CD14-positive monocyte (primary cell): ENCODE measurements around the gene MCC. TPM values are rescaled to one million over a fixed set of nuclear protein-coding genes. Genes with fewer than 3 reads are reported as not detected.

Source experiments
- DNase-seq, 3 donors: peaks; one replicate each; pipeline ENCODE4 v3.0.0-alpha.2; 2011 to 2022
- H2AFZ ChIP-seq: 2 replicates; pipeline ENCODE4 v1.6.0; 2012; ENCODE audit warnings: mild to moderate bottlenecking, low read depth, low read length, inconsistent platforms; ENCODE audit not compliant: insufficient read depth, poor library complexity, severe bottlenecking
- H3K27ac ChIP-seq, 2 donors: 1 replicate in 1 of 2; 2 replicates in 1 of 2; pipeline ENCODE4 v1.5.1; 2012 to 2013; ENCODE audit warnings: low read length in 2 of 2, control low read depth in 1 of 2, inconsistent platforms in 1 of 2, low read depth in 1 of 2, mild to moderate bottlenecking in 1 of 2
- H3K27me3 ChIP-seq, 2 donors: one replicate each; pipeline versions ENCODE4 v1.6.0 to v1.6.1; 2011 to 2013; ENCODE audit warnings: low read length in 2 of 2; ENCODE audit not compliant: control insufficient read depth in 2 of 2, insufficient read depth in 2 of 2
- H3K36me3 ChIP-seq, 2 donors: replicated peaks in 1 of 2; 1 replicate in 1 of 2; 2 replicates in 1 of 2; pipeline versions ENCODE4 v1.5.1 to v1.6.1; 2012 to 2013; ENCODE audit warnings: low read length in 2 of 2, control low read depth in 1 of 2, inconsistent platforms in 1 of 2, mild to moderate bottlenecking in 1 of 2; ENCODE audit not compliant: insufficient read depth in 2 of 2, control insufficient read depth in 1 of 2
- H3K4me1 ChIP-seq, 2 donors: 1 replicate in 1 of 2; 2 replicates in 1 of 2; pipeline versions ENCODE4 v1.5.1 to v1.6.1; 2012 to 2013; ENCODE audit warnings: low read length in 2 of 2, control low read depth in 1 of 2, inconsistent platforms in 1 of 2, mild to moderate bottlenecking in 1 of 2, moderate library complexity in 1 of 2; ENCODE audit not compliant: insufficient read depth in 2 of 2, control insufficient read depth in 1 of 2
- H3K4me2 ChIP-seq: replicated peaks from 2 replicates; pipeline ENCODE3; 2012; ENCODE audit warnings: low read length, moderate library complexity, mild to moderate bottlenecking; ENCODE audit not compliant: poor library complexity, severe bottlenecking; ENCODE audit errors: extremely low read depth
- H3K4me3 ChIP-seq, 3 experiments: fragments of 200-600 bp in 1 of 3; sonication (generic) in 1 of 3; replicated peaks in 1 of 3; 1 replicate in 2 of 3; 2 replicates in 1 of 3; pipeline ENCODE4 v1.5.1; 2011 to 2013; ENCODE audit warnings: low read length in 3 of 3, mild to moderate bottlenecking in 3 of 3, control low read depth in 2 of 3, low read depth in 2 of 3, inconsistent platforms in 1 of 3, moderate library complexity in 1 of 3
- H3K79me2 ChIP-seq: 2 replicates; pipeline ENCODE4 v1.6.0; 2012; ENCODE audit warnings: mild to moderate bottlenecking, control low read depth, inconsistent platforms, low read length, moderate library complexity; ENCODE audit not compliant: insufficient read depth
- H3K9ac ChIP-seq: 2 replicates; pipeline ENCODE4 v1.6.0; 2017; ENCODE audit warnings: low read length, mild to moderate bottlenecking; ENCODE audit not compliant: insufficient read depth, poor library complexity, severe bottlenecking
- H3K9me3 ChIP-seq, 2 donors: replicated peaks in 1 of 2; 1 replicate in 1 of 2; 2 replicates in 1 of 2; pipeline versions ENCODE4 v1.5.1 to v1.6.1; 2012 to 2013; ENCODE audit warnings: low read length in 2 of 2, control low read depth in 1 of 2; ENCODE audit not compliant: control insufficient read depth in 1 of 2, insufficient read depth in 1 of 2
- H4K20me1 ChIP-seq: 2 replicates; pipeline ENCODE4 v1.6.0; 2012; ENCODE audit warnings: mild to moderate bottlenecking, low read length, control low read depth, moderate library complexity; ENCODE audit not compliant: insufficient read depth
- H3K27ac Mint-ChIP-seq, 7 donors: one replicate each; pipeline ENCODE4 v1.8.0; 2020; ENCODE audit warnings: mild to moderate bottlenecking in 7 of 7, mixed read lengths in 7 of 7, moderate library complexity in 6 of 7, inconsistent platforms in 2 of 7
- H3K27me3 Mint-ChIP-seq, 3 donors: one replicate each; pipeline ENCODE4 v1.8.0; 2021 to 2022; ENCODE audit warnings: low read depth in 3 of 3, mild to moderate bottlenecking in 3 of 3, mixed read lengths in 3 of 3, moderate library complexity in 3 of 3, inconsistent platforms in 1 of 3
- H3K36me3 Mint-ChIP-seq, 2 donors: one replicate each; pipeline ENCODE4 v1.8.0; 2020; ENCODE audit warnings: mixed read lengths in 2 of 2, inconsistent platforms in 1 of 2, mild to moderate bottlenecking in 1 of 2
- H3K4me1 Mint-ChIP-seq: one replicate; pipeline ENCODE4 v1.8.0; 2020; ENCODE audit warnings: mild to moderate bottlenecking, mixed read lengths
- H3K4me3 Mint-ChIP-seq, 2 donors: one replicate each; pipeline ENCODE4 v1.8.0; 2020; ENCODE audit warnings: mild to moderate bottlenecking in 2 of 2, mixed read lengths in 2 of 2, moderate library complexity in 1 of 2
- H3K9me3 Mint-ChIP-seq, 7 donors: one replicate each; pipeline ENCODE4 v1.8.0; 2020 to 2022; ENCODE audit warnings: mixed read lengths in 7 of 7, mild to moderate bottlenecking in 6 of 7, moderate library complexity in 6 of 7, inconsistent platforms in 2 of 7
- CTCF ChIP-seq: fragments of 200-600 bp; IDR thresholded peaks from one replicate; pipeline ENCODE4 v1.8.0; 2022; ENCODE audit warnings: antibody characterized with exemption, mild to moderate bottlenecking
- WGBS: methylation state at CpG from one replicate; pipeline ENCODE4 v1.1.5; 2013; ENCODE audit warnings: missing lambda C conversion rate; ENCODE audit not compliant: insufficient coverage; 5-methylcytosine and 5-hydroxymethylcytosine counted together
- intact Hi-C, 2 donors: fragments of 100-400 bp; cut with micrococcal nuclease; formaldehyde crosslinking; loops; one replicate each; pipeline versions ENCODE4 v1.15.0 to v1.15.1; 2023
- polyA plus RNA-seq, 3 donors: library from polyadenylated mRNA; depleted of rRNA in 1 of 3; unstranded in 2 of 3; stranded (reverse) in 1 of 3; fragments of 300-500 nt in 2 of 3; fragments of >200 nt in 1 of 3; fragmentation: Illumina TruSeq in 2 of 3; gene quantifications; 1 replicate in 2 of 3; 2 replicates in 1 of 3; pipeline ENCODE4 v1.2.3, GENCODE V29; 2012 to 2021

The MCC gene
- polyA plus RNA-seq, 3 donors, result 0.09 TPM; not detected in 2

DNA sequence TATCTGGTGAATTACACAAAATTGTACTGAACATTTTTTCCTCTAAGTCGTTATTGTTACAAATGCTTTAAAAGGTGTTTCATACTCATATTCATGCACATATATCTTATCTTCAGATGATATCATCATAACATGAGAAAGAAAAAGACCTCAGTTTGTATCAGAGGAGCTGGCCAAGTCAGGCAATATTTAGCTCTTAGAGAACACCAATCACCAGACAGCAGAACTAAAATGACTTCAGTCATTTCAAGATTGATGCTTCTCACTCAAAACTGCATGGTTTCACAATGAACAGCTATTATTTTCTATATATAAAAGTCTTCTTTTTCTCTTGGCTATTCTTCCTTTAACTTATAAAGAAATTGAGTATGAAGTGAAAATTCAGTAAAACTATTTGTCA, 98.0 kb downstream of the MCC start:
- H3K27me3 Mint-ChIP-seq, result peaks cover 20 to 40% (median 24%) of the 10 kb centered on the region in 3 donors

DNA sequence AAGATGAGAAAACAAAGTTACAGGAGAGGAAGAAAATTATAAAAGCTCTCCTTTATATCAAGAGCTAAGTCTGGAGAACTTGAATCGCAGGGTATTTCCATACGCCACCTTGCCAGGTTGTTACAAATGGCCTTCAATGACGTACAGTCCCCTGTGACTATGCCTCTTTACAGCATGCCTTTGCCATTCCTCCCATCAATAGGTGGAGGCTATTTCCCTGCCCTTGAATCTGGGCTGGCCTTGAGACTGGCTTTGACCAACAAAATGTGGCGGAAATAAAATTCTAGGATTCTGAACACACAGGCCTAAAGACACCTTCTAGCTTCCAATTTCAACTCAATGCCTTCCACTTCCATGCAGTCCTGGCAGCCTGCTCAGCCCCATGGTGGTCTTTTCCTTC, 99.1 kb downstream of the MCC start:
- H3K9me3 ChIP-seq, result no peaks in the 10 kb centered on the region
- H3K27me3 ChIP-seq, result peaks cover 31 to 42% of the 10 kb centered on the region in 2 donors
- H3K36me3 Mint-ChIP-seq, result no peaks in the 10 kb centered on the region
- intact Hi-C loops, result loop anchor here in 1 of 2 donors (10.0 kb wide), 1 partner anchor 216 kb away; no protein-coding TSS in a partner anchor
- H3K9ac ChIP-seq, result no peak overlapping the region
- TF ChIP-seq CTCF, result no peak
- H3K4me1 Mint-ChIP-seq, result peaks cover 4% of the 10 kb centered on the region
- H3K9me3 Mint-ChIP-seq, result peaks cover 0 to 2% (median 0%) of the 10 kb centered on the region in 7 donors
- H4K20me1 ChIP-seq, result no peaks in the 10 kb centered on the region
- peak overlapping the region in 1 of 7 donors; percentile 40 for H3K27ac Mint-ChIP-seq
- no peak overlapping the region for H3K4me3 ChIP-seq
- H3K27me3 Mint-ChIP-seq, result peaks cover 20 to 39% (median 27%) of the 10 kb centered on the region in 3 donors
- no peak overlapping the region for H2AFZ ChIP-seq
- no peak overlapping the region for H3K4me2 ChIP-seq
- no peak overlapping the region for H3K4me3 Mint-ChIP-seq
- no peaks in the 10 kb centered on the region for H3K79me2 ChIP-seq
- H3K27ac ChIP-seq, result no peak overlapping the region
- DNase-seq, result no peak
- 93% methylated on average over 2 of the region's 4 CpGs for WGBS
- no peaks in the 10 kb centered on the region for H3K4me1 ChIP-seq
- no peaks in the 10 kb centered on the region for H3K36me3 ChIP-seq

More for the DNA sequence above, 98.0 kb downstream of the MCC start:
- H3K9me3 ChIP-seq, result no peaks in the 10 kb centered on the region
- no peak overlapping the region for H3K4me3 ChIP-seq
- peaks cover 0 to 2% (median 0%) of the 10 kb centered on the region in 7 donors for H3K9me3 Mint-ChIP-seq
- H3K27me3 ChIP-seq, result peaks cover 33 to 44% of the 10 kb centered on the region in 2 donors
- no peak overlapping the region for H3K4me2 ChIP-seq
- no peaks in the 10 kb centered on the region for H3K36me3 Mint-ChIP-seq
- H3K4me1 Mint-ChIP-seq, result no peaks in the 10 kb centered on the region
- no peak overlapping the region for H3K27ac Mint-ChIP-seq
- H3K36me3 ChIP-seq, result no peaks in the 10 kb centered on the region
- H3K79me2 ChIP-seq, result no peaks in the 10 kb centered on the region
- no peak overlapping the region for H3K27ac ChIP-seq
- no peak for DNase-seq
- WGBS, result no CpG with 5 or more reads among the region's 1 CpG
- intact Hi-C loops, result no loop called here
- no peak for TF ChIP-seq CTCF
- H3K9ac ChIP-seq, result no peak overlapping the region
- no peak overlapping the region for H3K4me3 Mint-ChIP-seq
- no peaks in the 10 kb centered on the region for H4K20me1 ChIP-seq
- H2AFZ ChIP-seq, result no peak overlapping the region
- H3K4me1 ChIP-seq, result no peaks in the 10 kb centered on the region
